Activated CD8-positive, alpha-beta memory T cell treated with anti-CD3 and anti-CD28 coated beads for 24 hours (primary cell): ENCODE data around the gene PPP2R3B.

Experiments
- DNase-seq: peaks from one replicate; pipeline ENCODE4 v3.0.0-alpha.2; 2020

The PPP2R3B gene

DNA sequence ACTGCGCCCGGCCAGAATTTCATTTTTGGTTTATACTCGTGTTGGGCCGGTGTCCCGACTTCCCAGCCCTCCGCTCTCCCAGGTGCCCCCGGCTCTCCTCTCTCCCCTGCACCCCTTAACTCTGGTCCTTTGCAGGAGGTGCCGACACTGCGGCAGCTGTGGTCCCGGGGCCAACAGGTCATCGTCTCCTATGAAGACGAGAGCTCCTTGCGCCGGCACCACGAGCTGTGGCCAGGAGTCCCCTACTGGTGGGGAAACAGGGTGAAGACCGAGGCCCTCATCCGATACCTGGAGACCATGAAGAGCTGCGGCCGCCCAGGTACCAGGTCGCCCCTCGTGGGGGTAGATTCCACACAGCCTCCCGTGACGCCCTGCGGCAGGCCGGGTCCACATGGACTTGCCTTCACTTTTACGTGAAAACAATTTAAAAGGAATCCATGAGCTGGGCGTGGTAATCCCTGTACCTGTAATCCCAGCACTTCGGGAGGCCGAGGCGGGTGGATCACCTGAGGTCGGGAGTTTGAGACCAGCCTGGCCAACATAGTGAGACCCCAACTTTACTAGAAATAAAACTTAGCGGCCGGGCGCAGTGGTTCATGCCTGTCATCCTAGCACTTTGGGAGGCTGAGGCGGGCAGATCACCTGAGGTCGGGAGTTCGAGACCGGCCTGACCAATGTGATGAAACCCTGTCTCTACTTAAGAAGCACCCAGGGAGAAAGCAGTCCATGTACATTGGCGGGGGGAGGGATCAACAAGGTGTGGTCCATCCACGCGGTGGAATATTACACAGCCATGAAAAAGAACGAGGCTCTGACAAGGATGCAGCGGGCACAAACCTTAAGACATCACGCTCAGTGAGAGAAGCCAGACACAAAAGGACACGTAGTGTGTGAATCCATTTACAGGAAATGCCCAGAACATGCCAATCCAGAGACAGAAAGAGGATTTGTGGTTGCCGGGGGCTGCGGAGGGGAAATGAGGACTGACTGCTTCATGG lies 93.5 kb downstream of the PPP2R3B start:
- DNase-seq, result no peak

GRCh38 chrX:291411-291901 lies 95.3 kb downstream of the PPP2R3B start:
- DNase-seq, result no peak

GRCh38 chrX:290476-291166 lies 96.1 kb downstream of the PPP2R3B start:
- no peak for DNase-seq

- DNase-seq, result no peak
These were observed 98.1 kb downstream of the PPP2R3B start for GRCh38 chrX:288561-288991.

- DNase-seq, result peak; percentile 24
These were observed 99.0 kb downstream of the PPP2R3B start for GRCh38 chrX:287670-288069.

- no peak for DNase-seq
These were observed 101.5 kb downstream of the PPP2R3B start for GRCh38 chrX:285076-285677.
